ENCODE results near the gene ZNF205. TPM values are rescaled to one million over a fixed set of nuclear protein-coding genes. Genes with fewer than 3 reads are reported as not detected.

Gene ZNF205
- total and polyA plus RNA-seq, 9 of the 15 experiments (the other 6 are each of a cell fraction or from before 2014, with no cell fraction given): 2.4 to 11.8 (median 5.1) TPM; not detected in 2

DNA sequence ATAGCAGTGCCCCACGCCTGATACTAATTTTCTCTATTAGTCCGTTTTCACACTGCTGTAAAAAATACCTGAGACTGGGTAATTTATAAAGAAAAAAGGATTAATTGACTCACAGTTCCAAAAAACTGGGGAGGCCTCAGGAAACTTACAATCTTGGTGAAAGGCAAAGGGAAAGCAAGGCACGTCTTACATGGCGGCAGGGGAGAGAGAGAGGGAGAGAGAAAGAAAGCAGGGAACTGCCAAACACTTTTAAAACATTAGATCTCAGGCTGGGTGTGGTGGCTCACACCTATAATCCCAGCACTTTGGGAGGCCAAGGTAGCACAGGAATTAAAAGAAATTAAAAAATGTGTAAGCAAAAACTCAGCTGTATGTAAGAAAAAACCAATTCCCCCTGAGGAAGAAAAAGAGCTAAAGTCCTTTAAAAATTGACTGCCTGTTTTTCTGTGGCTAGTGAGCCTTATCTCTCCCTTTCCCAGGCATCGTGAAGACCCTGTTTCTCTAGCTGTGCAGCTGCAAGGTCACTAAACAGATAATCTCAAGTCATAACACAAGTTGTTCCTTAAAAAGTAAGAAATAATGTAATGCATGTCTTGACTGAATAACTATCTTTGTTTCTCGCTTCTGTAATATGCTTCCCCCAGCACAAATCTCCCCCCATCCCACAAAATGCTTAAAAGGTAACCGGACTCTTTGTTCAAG is 27.3 kb upstream of the ZNF205 start (continued):
- TF ChIP-seq PBX2 (CRISPR knock-in tag; IDR thresholded peaks at IDR 0.05; ENCODE audit: low read depth) (no peak), PBX2 (tag; conservative IDR thresholded peaks at IDR 0.05; ENCODE audit: low read depth) (no peak), THRAP3 (IDR thresholded peaks at IDR 0.05; ENCODE audit: borderline replicate concordance) (no peak), RBM34 (IDR thresholded peaks at IDR 0.05; ENCODE audit: borderline replicate concordance, insufficient read depth, low read length) (no peak), RB1 (IDR thresholded peaks at IDR 0.05; ENCODE audit: low read depth) (no peak), SIRT6 (IDR thresholded peaks at IDR 0.05; ENCODE audit: low read depth, low read length) (no peak), ZNF668 (CRISPR knock-in tag; IDR thresholded peaks at IDR 0.05) (no peak), ZNF589 (CRISPR knock-in tag; IDR thresholded peaks at IDR 0.05; ENCODE audit: low read depth) (no peak), KDM5B (IDR thresholded peaks at IDR 0.05; ENCODE audit: insufficient replicate concordance, low read depth, low read length) (no peak), HNRNPK (IDR thresholded peaks at IDR 0.05; ENCODE audit: low read depth, low read length, poor library complexity, severe bottlenecking) (no peak)
- TF ChIP-seq, protein P1, sequence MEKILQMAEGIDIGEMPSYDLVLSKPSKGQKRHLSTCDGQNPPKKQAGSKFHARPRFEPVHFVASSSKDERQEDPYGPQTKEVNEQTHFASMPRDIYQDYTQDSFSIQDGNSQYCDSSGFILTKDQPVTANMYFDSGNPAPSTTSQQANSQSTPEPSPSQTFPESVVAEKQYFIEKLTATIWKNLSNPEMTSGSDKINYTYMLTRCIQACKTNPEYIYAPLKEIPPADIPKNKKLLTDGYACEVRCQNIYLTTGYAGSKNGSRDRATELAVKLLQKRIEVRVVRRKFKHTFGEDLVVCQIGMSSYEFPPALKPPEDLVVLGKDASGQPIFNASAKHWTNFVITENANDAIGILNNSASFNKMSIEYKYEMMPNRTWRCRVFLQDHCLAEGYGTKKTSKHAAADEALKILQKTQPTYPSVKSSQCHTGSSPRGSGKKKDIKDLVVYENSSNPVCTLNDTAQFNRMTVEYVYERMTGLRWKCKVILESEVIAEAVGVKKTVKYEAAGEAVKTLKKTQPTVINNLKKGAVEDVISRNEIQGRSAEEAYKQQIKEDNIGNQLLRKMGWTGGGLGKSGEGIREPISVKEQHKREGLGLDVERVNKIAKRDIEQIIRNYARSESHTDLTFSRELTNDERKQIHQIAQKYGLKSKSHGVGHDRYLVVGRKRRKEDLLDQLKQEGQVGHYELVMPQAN (IDR thresholded peaks at IDR 0.05; ENCODE audit: borderline replicate concordance): no peak
- TF ChIP-seq, protein P2, sequence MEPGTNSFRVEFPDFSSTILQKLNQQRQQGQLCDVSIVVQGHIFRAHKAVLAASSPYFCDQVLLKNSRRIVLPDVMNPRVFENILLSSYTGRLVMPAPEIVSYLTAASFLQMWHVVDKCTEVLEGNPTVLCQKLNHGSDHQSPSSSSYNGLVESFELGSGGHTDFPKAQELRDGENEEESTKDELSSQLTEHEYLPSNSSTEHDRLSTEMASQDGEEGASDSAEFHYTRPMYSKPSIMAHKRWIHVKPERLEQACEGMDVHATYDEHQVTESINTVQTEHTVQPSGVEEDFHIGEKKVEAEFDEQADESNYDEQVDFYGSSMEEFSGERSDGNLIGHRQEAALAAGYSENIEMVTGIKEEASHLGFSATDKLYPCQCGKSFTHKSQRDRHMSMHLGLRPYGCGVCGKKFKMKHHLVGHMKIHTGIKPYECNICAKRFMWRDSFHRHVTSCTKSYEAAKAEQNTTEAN (CRISPR knock-in tag; IDR thresholded peaks at IDR 0.05): no peak
- TF ChIP-seq, protein P3, sequence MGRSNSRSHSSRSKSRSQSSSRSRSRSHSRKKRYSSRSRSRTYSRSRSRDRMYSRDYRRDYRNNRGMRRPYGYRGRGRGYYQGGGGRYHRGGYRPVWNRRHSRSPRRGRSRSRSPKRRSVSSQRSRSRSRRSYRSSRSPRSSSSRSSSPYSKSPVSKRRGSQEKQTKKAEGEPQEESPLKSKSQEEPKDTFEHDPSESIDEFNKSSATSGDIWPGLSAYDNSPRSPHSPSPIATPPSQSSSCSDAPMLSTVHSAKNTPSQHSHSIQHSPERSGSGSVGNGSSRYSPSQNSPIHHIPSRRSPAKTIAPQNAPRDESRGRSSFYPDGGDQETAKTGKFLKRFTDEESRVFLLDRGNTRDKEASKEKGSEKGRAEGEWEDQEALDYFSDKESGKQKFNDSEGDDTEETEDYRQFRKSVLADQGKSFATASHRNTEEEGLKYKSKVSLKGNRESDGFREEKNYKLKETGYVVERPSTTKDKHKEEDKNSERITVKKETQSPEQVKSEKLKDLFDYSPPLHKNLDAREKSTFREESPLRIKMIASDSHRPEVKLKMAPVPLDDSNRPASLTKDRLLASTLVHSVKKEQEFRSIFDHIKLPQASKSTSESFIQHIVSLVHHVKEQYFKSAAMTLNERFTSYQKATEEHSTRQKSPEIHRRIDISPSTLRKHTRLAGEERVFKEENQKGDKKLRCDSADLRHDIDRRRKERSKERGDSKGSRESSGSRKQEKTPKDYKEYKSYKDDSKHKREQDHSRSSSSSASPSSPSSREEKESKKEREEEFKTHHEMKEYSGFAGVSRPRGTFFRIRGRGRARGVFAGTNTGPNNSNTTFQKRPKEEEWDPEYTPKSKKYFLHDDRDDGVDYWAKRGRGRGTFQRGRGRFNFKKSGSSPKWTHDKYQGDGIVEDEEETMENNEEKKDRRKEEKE (IDR thresholded peaks at IDR 0.05; ENCODE audit: borderline replicate concordance in 1 of 2, control insufficient read depth in 1 of 2, low read depth in 2 of 2, low read length in 1 of 2): no peak
